KOPT-K1 (cell line): Measurements from ENCODE around the gene TMEM141.
"Not testable (repeated sequence)": the region's sequence is repeated elsewhere in the genome, so short reads cannot be mapped to it uniquely, and the experiment has no call there.

Source experiments
- H3K27ac ChIP-seq: fragments of 200-600 bp; sonication (generic); 2 replicates; pipeline ENCODE4 v1.5.1; 2016; ENCODE audit warnings: antibody characterized with exemption, mild to moderate bottlenecking, low read depth, low read length; ENCODE audit not compliant: poor library complexity, severe bottlenecking
- H3K36me3 ChIP-seq: fragments of 200-600 bp; sonication (generic); 2 replicates; pipeline ENCODE4 v1.5.1; 2017; ENCODE audit warnings: antibody characterized with exemption, mild to moderate bottlenecking, low read length, moderate library complexity; ENCODE audit not compliant: insufficient read depth
- H3K9me3 ChIP-seq: fragments of 200-600 bp; sonication (generic); 2 replicates; pipeline ENCODE4 v1.5.1; 2017; ENCODE audit warnings: antibody characterized with exemption, low read length, mild to moderate bottlenecking; ENCODE audit not compliant: insufficient read depth, poor library complexity, severe bottlenecking

Gene TMEM141

GRCh38 chr9:136835932-136836904, 45.1 kb downstream of the TMEM141 start:
- peaks cover 39% of the 10 kb centered on the region for H3K36me3 ChIP-seq
- H3K27ac ChIP-seq = no peak overlapping the region
- H3K9me3 ChIP-seq = no peaks in the 10 kb centered on the region

GRCh38 chr9:136837146-136837855, 46.2 kb downstream of the TMEM141 start:
- H3K9me3 ChIP-seq = no peaks in the 10 kb centered on the region
- H3K27ac ChIP-seq = no peak overlapping the region
- peaks cover 28% of the 10 kb centered on the region for H3K36me3 ChIP-seq

- not testable (repeated sequence) for H3K27ac ChIP-seq, H3K9me3 ChIP-seq
- peaks cover 25% of the 10 kb centered on the region for H3K36me3 ChIP-seq
Observed at GRCh38 chr9:136837856-136838277, 46.7 kb downstream of the TMEM141 start.

GRCh38 chr9:136838314-136839228, 47.4 kb downstream of the TMEM141 start:
- H3K36me3 ChIP-seq = peaks cover 25% of the 10 kb centered on the region
- no peak overlapping the region for H3K27ac ChIP-seq
- no peaks in the 10 kb centered on the region for H3K9me3 ChIP-seq

GRCh38 chr9:136839229-136840139, 48.3 kb downstream of the TMEM141 start:
- Histone ChIP-seq H3K9me3 (no peaks in the 10 kb centered on the region), H3K36me3 (peaks cover 25% of the 10 kb centered on the region), H3K27ac (no peak overlapping the region)

- Histone ChIP-seq H3K9me3 (no peaks in the 10 kb centered on the region), H3K27ac (no peak overlapping the region), H3K36me3 (peaks cover 25% of the 10 kb centered on the region)
Observed at GRCh38 chr9:136840140-136840876, 49.2 kb downstream of the TMEM141 start.

- H3K9me3 ChIP-seq = no peaks in the 10 kb centered on the region
- H3K27ac ChIP-seq = no peak overlapping the region
- H3K36me3 ChIP-seq = peaks cover 25% of the 10 kb centered on the region
Observed at GRCh38 chr9:136840877-136841645, 49.9 kb downstream of the TMEM141 start.

GRCh38 chr9:136841646-136842379, 50.7 kb downstream of the TMEM141 start:
- H3K36me3 ChIP-seq = peaks cover 25% of the 10 kb centered on the region
- H3K27ac ChIP-seq = not testable (repeated sequence)

GRCh38 chr9:136842380-136842948, 51.3 kb downstream of the TMEM141 start, which contains the start of gene AJM1:
Gene AJM1, plus strand, starts transcription at chr9:136842478. Its CDS starts 1,937 bp downstream, at chr9:136844415.
- not testable (repeated sequence) for H3K27ac ChIP-seq, H3K9me3 ChIP-seq
- peaks cover 25% of the 10 kb centered on the region for H3K36me3 ChIP-seq

More at GRCh38 chr9:136841646-136842379, 50.7 kb downstream of the TMEM141 start:
- not testable (repeated sequence) for H3K9me3 ChIP-seq
